NCI-H1417 (cell line): ENCODE measurements around the gene CLBA1.

Experiments
- DNase-seq, 3 experiments: peaks; one replicate each; lab custom pipeline; 2025; lab: John Stamatoyannopoulos, UW

The CLBA1 gene

GRCh38 chr14:105005329-105005928, 19.8 kb downstream of the CLBA1 start:
- no peak for DNase-seq

- DNase-seq, result no peak
These were observed 20.6 kb downstream of the CLBA1 start for GRCh38 chr14:105005929-105006830.

- no peak for DNase-seq
These were observed 21.4 kb downstream of the CLBA1 start for GRCh38 chr14:105006831-105007592.

- no peak for DNase-seq
These were observed 22.1 kb downstream of the CLBA1 start for GRCh38 chr14:105007593-105008264.

- no peak for DNase-seq
These were observed 24.5 kb downstream of the CLBA1 start for GRCh38 chr14:105010106-105010505.

GRCh38 chr14:105010891-105011291, 25.3 kb downstream of the CLBA1 start:
- DNase-seq, result no peak

- no peak for DNase-seq
These were observed 25.9 kb downstream of the CLBA1 start for GRCh38 chr14:105011312-105011990.

GRCh38 chr14:105012171-105012985, 26.8 kb downstream of the CLBA1 start:
- no peak for DNase-seq

- no peak for DNase-seq
These were observed 27.7 kb downstream of the CLBA1 start for GRCh38 chr14:105013150-105013785.

GRCh38 chr14:105014032-105014431, 28.4 kb downstream of the CLBA1 start:
- DNase-seq, result no peak

- DNase-seq, result no peak
These were observed 29.0 kb downstream of the CLBA1 start for GRCh38 chr14:105014631-105015030.

GRCh38 chr14:105015242-105015641, 29.7 kb downstream of the CLBA1 start:
- no peak for DNase-seq

GRCh38 chr14:105015905-105016304, 30.3 kb downstream of the CLBA1 start:
- no peak for DNase-seq

GRCh38 chr14:105018414-105018813, 32.8 kb downstream of the CLBA1 start:
- no peak for DNase-seq

- peak in 2 of 3 experiments; percentile 77 to 87 for DNase-seq
These were observed 34.5 kb downstream of the CLBA1 start for GRCh38 chr14:105019861-105020814.

GRCh38 chr14:105020815-105021655, 35.4 kb downstream of the CLBA1 start, which contains the start of gene CDCA4:
CDCA4 (minus strand) TSS chr14:105021083; CDS start chr14:105011929, 9,154 bp downstream.
- peak; percentile 99 for DNase-seq

GRCh38 chr14:105021656-105022275, 36.2 kb downstream of the CLBA1 start:
- peak; percentile 61 to 94 (median 88) for DNase-seq
